Activated T-helper 1 cell treated with anti-CD3 and anti-CD28 coated beads, Interleukin-12 subunit alpha, Interleukin-12 subunit beta, Interleukin-2, Interleukin-4 antibody, amounts not matched to agents 30 ng/mL and 10 ng/mL and 1 ng/mL, durations not matched to agents 14 hours and 24 hours and 36 hours (primary cell): ENCODE data around the gene NRG2. TPM values are rescaled to one million over a fixed set of nuclear protein-coding genes. Genes with fewer than 3 reads are reported as not detected.

Source experiments
- DNase-seq: peaks from one replicate; pipeline ENCODE4 v3.0.0; 2021; ENCODE audit warnings: low spot score
- H3K27ac Mint-ChIP-seq: one replicate; pipeline ENCODE4 v1.8.0; 2021; ENCODE audit warnings: mild to moderate bottlenecking, mixed read lengths
- H3K27me3 Mint-ChIP-seq: one replicate; pipeline ENCODE4 v1.8.0; 2022; ENCODE audit warnings: mild to moderate bottlenecking, moderate library complexity, mixed read lengths; ENCODE audit not compliant: insufficient read depth
- H3K36me3 Mint-ChIP-seq: one replicate; pipeline ENCODE4 v1.8.0; 2021; ENCODE audit warnings: low read depth, mixed read lengths
- H3K4me1 Mint-ChIP-seq: one replicate; pipeline ENCODE4 v1.8.0; 2021; ENCODE audit warnings: low read depth, mixed read lengths
- H3K4me3 Mint-ChIP-seq: one replicate; pipeline ENCODE4 v1.8.0; 2021; ENCODE audit warnings: mild to moderate bottlenecking, moderate library complexity, mixed read lengths
- H3K9me3 Mint-ChIP-seq: one replicate; pipeline ENCODE4 v1.8.0; 2021; ENCODE audit warnings: mixed read lengths
- intact Hi-C: fragments of 100-400 bp; cut with micrococcal nuclease; formaldehyde crosslinking; loops from one replicate; pipeline ENCODE4 v1.15.1; 2024
- total RNA-seq: library from RNA; stranded (reverse); gene quantifications from 2 replicates; pipeline ENCODE4 v1.2.3, GENCODE V29; 2022

NRG2 gene
- total RNA-seq, 1 donor from 2014 or later, result 0.08 TPM

- no peaks in the 10 kb centered on the region for H3K9me3 Mint-ChIP-seq
- intact Hi-C loops, result no loop called here
- no peak for DNase-seq
- peaks cover 21% of the 10 kb centered on the region for H3K27me3 Mint-ChIP-seq
- H3K4me3 Mint-ChIP-seq, result no peak overlapping the region
- no peaks in the 10 kb centered on the region for H3K4me1 Mint-ChIP-seq
- H3K36me3 Mint-ChIP-seq, result no peaks in the 10 kb centered on the region
- H3K27ac Mint-ChIP-seq, result no peak overlapping the region
These were observed 145.8 kb downstream of the NRG2 start for GRCh38 chr5:139897342-139897741.

DNA sequence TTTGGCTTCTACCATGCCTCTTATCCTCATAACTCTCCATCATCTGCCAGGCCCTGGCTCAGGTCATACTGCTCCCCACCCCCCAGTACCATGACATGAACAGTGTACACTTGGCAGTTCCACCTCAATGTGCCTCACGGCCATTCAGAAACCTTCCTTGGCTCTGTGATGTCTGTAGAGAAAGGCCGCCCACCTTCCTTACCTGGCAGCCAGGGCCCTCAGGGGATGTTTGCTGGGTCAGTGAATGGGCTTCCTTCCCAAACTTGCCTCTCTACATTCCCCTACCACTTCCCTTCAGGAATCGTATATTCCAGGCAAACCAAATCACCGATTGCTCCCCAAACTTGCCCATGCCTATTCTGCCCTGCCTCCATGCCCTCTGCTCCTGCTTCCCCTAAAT, 146.4 kb downstream of the NRG2 start:
- no peak for DNase-seq
- H3K27me3 Mint-ChIP-seq, result peaks cover 16% of the 10 kb centered on the region
- no peaks in the 10 kb centered on the region for H3K4me1 Mint-ChIP-seq
- no peak overlapping the region for H3K4me3 Mint-ChIP-seq
- H3K36me3 Mint-ChIP-seq, result no peaks in the 10 kb centered on the region
- H3K9me3 Mint-ChIP-seq, result no peaks in the 10 kb centered on the region
- H3K27ac Mint-ChIP-seq, result no peak overlapping the region
- intact Hi-C loops, result no loop called here

DNA sequence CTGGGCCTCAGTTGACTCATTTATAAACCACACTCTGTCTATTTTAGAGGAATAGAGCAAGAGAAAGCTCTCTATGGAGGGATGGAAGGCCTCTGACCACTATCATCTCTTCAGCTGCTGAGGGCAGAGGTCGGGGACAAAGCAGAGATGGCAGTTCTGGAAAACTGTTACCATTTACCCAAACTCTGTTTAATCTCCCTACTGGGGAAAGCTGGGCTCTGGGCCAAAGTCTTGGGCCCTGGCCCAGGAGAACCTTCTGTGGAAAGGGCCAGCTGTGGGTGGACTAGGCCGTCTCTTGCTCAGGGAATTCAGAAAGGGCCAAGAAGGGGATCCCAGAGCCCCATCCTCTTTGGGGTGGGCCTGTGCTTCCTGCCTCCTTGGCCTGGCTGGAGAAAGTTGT, 147.5 kb downstream of the NRG2 start:
- DNase-seq, result no peak
- no peaks in the 10 kb centered on the region for H3K36me3 Mint-ChIP-seq
- H3K27ac Mint-ChIP-seq, result no peak overlapping the region
- H3K27me3 Mint-ChIP-seq, result peaks cover 14% of the 10 kb centered on the region
- no peaks in the 10 kb centered on the region for H3K4me1 Mint-ChIP-seq
- intact Hi-C loops, result no loop called here
- no peak overlapping the region for H3K4me3 Mint-ChIP-seq
- H3K9me3 Mint-ChIP-seq, result no peaks in the 10 kb centered on the region

- no peaks in the 10 kb centered on the region for H3K4me1 Mint-ChIP-seq
- no peak for DNase-seq
- intact Hi-C loops, result no loop called here
- H3K27ac Mint-ChIP-seq, result no peak overlapping the region
- H3K36me3 Mint-ChIP-seq, result no peaks in the 10 kb centered on the region
- H3K9me3 Mint-ChIP-seq, result no peaks in the 10 kb centered on the region
- peaks cover 14% of the 10 kb centered on the region for H3K27me3 Mint-ChIP-seq
- no peak overlapping the region for H3K4me3 Mint-ChIP-seq
These were observed 148.1 kb downstream of the NRG2 start for GRCh38 chr5:139895046-139895445.

DNA sequence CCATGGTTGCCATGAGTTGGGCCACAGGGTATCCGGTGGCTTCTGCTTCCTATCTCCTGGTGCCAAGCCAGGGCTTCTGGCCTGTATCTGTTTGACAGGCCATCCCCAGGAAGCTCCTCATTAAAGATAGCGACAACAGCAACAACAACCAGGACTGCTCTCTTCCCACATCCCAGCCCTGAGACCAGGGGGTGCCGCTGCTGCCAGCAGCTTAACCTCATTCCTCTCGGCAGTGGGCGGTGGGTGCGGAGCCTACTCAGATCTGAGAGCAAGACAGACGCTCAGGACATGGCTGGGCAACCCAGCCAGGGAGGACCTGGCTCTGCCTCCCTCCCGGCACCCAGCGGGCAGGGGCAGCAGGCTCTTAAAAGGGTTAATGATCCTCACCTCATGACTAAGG, 149.2 kb downstream of the NRG2 start:
- H3K36me3 Mint-ChIP-seq, result no peaks in the 10 kb centered on the region
- H3K4me3 Mint-ChIP-seq, result no peak overlapping the region
- intact Hi-C loops, result no loop called here
- no peaks in the 10 kb centered on the region for H3K4me1 Mint-ChIP-seq
- H3K27ac Mint-ChIP-seq, result no peak overlapping the region
- no peak for DNase-seq
- H3K9me3 Mint-ChIP-seq, result no peaks in the 10 kb centered on the region
- peaks cover 20% of the 10 kb centered on the region for H3K27me3 Mint-ChIP-seq

DNA sequence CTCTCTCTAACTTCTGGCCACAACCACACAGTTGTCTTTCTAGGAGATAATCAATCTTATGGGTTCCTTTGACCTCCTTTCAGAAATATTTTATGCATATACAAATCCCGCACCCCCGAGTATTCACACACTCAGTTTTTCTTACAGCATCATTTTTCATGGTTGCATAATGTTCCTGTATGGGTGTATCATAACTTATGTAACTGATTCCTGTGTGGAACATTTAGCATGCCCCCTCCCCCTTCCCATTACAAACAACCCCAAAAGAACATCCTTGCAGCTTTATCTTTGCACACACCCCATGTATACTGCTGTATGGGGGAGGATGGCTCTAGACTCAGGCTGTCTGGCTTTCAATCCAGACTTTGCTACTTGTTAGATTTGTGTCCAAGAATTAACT, 153.7 kb downstream of the NRG2 start:
- H3K27me3 Mint-ChIP-seq, result peaks cover 19% of the 10 kb centered on the region
- no peak for DNase-seq
- no peak overlapping the region for H3K4me3 Mint-ChIP-seq
- no peaks in the 10 kb centered on the region for H3K4me1 Mint-ChIP-seq
- H3K27ac Mint-ChIP-seq, result no peak overlapping the region
- H3K36me3 Mint-ChIP-seq, result no peaks in the 10 kb centered on the region
- no peaks in the 10 kb centered on the region for H3K9me3 Mint-ChIP-seq
- intact Hi-C loops, result no loop called here

- H3K27ac Mint-ChIP-seq, result no peak overlapping the region
These were observed 154.7 kb downstream of the NRG2 start for GRCh38 chr5:139888370-139888769.

GRCh38 chr5:139886213-139886612, 156.9 kb downstream of the NRG2 start:
- peaks cover 12% of the 10 kb centered on the region for H3K27me3 Mint-ChIP-seq
- no peak for DNase-seq
- intact Hi-C loops, result no loop called here
- no peaks in the 10 kb centered on the region for H3K4me1 Mint-ChIP-seq
- no peaks in the 10 kb centered on the region for H3K9me3 Mint-ChIP-seq
- no peak overlapping the region for H3K27ac Mint-ChIP-seq
- H3K36me3 Mint-ChIP-seq, result no peaks in the 10 kb centered on the region
- H3K4me3 Mint-ChIP-seq, result no peak overlapping the region

More at GRCh38 chr5:139888370-139888769, 154.7 kb downstream of the NRG2 start:
- Mint-ChIP-seq H3K4me1 (no peaks in the 10 kb centered on the region), H3K36me3 (no peaks in the 10 kb centered on the region), H3K4me3 (no peak overlapping the region), H3K9me3 (no peaks in the 10 kb centered on the region), H3K27me3 (peaks cover 19% of the 10 kb centered on the region)
- intact Hi-C loops, result no loop called here
- DNase-seq, result no peak

GRCh38 chr5:139885857-139886208, 157.3 kb downstream of the NRG2 start:
- Mint-ChIP-seq H3K27ac (no peak overlapping the region), H3K27me3 (peaks cover 10% of the 10 kb centered on the region), H3K4me3 (no peak overlapping the region), H3K36me3 (no peaks in the 10 kb centered on the region), H3K9me3 (no peaks in the 10 kb centered on the region), H3K4me1 (no peaks in the 10 kb centered on the region)
- DNase-seq, result no peak
- intact Hi-C loops, result no loop called here

DNA sequence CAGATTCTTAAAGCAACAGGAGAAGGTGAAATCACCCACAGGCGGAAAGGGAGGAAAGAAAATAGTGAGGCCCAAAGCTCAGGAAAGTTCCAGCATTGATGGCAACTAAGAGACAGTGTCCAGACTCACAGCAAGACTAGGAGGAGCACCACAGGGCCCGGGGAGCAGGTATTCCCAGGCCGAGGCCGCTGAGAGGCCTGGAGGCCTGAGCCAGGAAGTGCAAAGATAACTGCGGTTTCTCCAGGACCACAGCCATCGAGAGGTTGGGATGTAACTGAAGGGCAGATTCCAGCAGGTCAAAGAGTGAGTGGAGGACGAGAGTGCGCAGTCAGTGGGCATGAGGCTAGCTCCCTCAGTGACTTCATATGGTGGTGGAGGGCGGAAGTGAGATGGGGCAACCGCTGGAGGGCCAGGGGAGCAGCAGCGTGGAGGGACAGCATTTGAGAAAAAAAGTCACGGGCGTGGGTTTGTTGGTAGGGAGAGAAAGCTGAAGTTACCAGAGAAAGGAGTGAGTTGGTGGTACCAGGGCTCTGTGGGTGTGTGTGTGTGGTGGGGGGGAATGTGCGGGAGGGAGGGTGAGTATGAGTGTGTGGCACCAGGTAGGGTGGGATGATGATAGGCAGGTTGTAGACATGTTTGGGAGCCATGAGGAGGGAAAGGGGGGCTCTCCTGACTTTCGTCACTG, 157.8 kb downstream of the NRG2 start:
- H3K27me3 Mint-ChIP-seq, result peaks cover 10% of the 10 kb centered on the region
- DNase-seq, result no peak
- no peak overlapping the region for H3K27ac Mint-ChIP-seq
- H3K9me3 Mint-ChIP-seq, result no peaks in the 10 kb centered on the region
- H3K36me3 Mint-ChIP-seq, result no peaks in the 10 kb centered on the region
- no peaks in the 10 kb centered on the region for H3K4me1 Mint-ChIP-seq
- H3K4me3 Mint-ChIP-seq, result no peak overlapping the region
- intact Hi-C loops, result no loop called here

GRCh38 chr5:139884734-139885133, 158.4 kb downstream of the NRG2 start:
- no peaks in the 10 kb centered on the region for H3K36me3 Mint-ChIP-seq
- DNase-seq, result no peak
- no peaks in the 10 kb centered on the region for H3K4me1 Mint-ChIP-seq
- H3K27me3 Mint-ChIP-seq, result peaks cover 13% of the 10 kb centered on the region
- no peak overlapping the region for H3K27ac Mint-ChIP-seq
- H3K9me3 Mint-ChIP-seq, result no peaks in the 10 kb centered on the region
- no peak overlapping the region for H3K4me3 Mint-ChIP-seq
- intact Hi-C loops, result no loop called here

- Mint-ChIP-seq H3K4me3 (no peak overlapping the region), H3K36me3 (no peaks in the 10 kb centered on the region), H3K27ac (no peak overlapping the region), H3K27me3 (peaks cover 9% of the 10 kb centered on the region), H3K4me1 (no peaks in the 10 kb centered on the region), H3K9me3 (no peaks in the 10 kb centered on the region)
- no peak for DNase-seq
- intact Hi-C loops, result no loop called here
These were observed 159.0 kb downstream of the NRG2 start for GRCh38 chr5:139884144-139884543.

GRCh38 chr5:139882961-139883539, 160.0 kb downstream of the NRG2 start:
- H3K9me3 Mint-ChIP-seq, result no peaks in the 10 kb centered on the region
- intact Hi-C loops, result no loop called here
- no peak overlapping the region for H3K27ac Mint-ChIP-seq
- no peak for DNase-seq
- no peaks in the 10 kb centered on the region for H3K36me3 Mint-ChIP-seq
- peaks cover 7% of the 10 kb centered on the region for H3K27me3 Mint-ChIP-seq
- H3K4me1 Mint-ChIP-seq, result no peaks in the 10 kb centered on the region
- no peak overlapping the region for H3K4me3 Mint-ChIP-seq

DNA sequence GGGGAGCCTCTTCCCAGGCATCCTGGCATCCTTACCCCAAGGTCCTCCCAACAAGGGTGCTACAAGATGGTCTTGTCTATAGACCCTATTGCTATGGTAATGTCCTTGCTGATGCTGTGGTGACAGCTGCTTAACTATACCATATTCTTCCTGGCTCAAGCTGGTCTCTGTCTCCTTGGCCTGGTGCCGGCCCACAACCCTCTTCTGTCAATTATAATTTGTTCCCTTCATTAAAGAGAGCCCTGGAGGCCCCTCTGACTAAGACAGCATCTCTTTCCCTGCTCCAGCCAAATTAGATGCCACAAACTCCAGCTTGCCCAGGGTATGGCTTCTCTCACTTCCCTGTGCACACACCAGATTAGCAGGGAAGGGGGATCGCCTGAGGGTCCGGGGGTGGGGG, 160.8 kb downstream of the NRG2 start:
- no peak for DNase-seq
- Mint-ChIP-seq H3K27ac (no peak overlapping the region), H3K36me3 (no peaks in the 10 kb centered on the region), H3K27me3 (peaks cover 7% of the 10 kb centered on the region), H3K4me1 (no peaks in the 10 kb centered on the region), H3K4me3 (no peak overlapping the region), H3K9me3 (no peaks in the 10 kb centered on the region)
- intact Hi-C loops, result no loop called here
